Activated naive CD4-positive, alpha-beta T cell treated with anti-CD3 and anti-CD28 coated beads, Interleukin-2, amount 50 U/mL, for 72 hours (primary cell): Measurements from ENCODE around the gene HS3ST1. TPM values are rescaled to one million over a fixed set of nuclear protein-coding genes. Genes with fewer than 3 reads are reported as not detected.
A peak's percentile ranks its signal among the peaks of the same experiment; 100 is the strongest.

ENCODE experiments used
- ATAC-seq, 2 donors: fragments of 150-1000 bp; cut with Tn5 transposase; 2 replicates each; pipeline ENCODE4 v1.10.0; 2021; ENCODE audit warnings: mild to moderate bottlenecking in 2 of 2, moderate library complexity in 2 of 2
- DNase-seq, 2 donors: peaks; one replicate each; pipeline ENCODE4 v3.0.0; 2021 to 2022; ENCODE audit warnings: low spot score in 2 of 2
- H3K27ac Mint-ChIP-seq, 2 donors: one replicate each; pipeline ENCODE4 v1.8.0; 2022; ENCODE audit warnings: mild to moderate bottlenecking in 2 of 2, mixed read lengths in 2 of 2
- H3K36me3 Mint-ChIP-seq, 2 donors: one replicate each; pipeline ENCODE4 v1.8.0; 2022; ENCODE audit warnings: mixed read lengths in 2 of 2
- H3K9me3 Mint-ChIP-seq, 2 donors: one replicate each; pipeline ENCODE4 v1.8.0; 2022; ENCODE audit warnings: mixed read lengths in 2 of 2
- total RNA-seq, 2 donors: library from RNA; stranded (reverse); gene quantifications; one replicate each; pipeline ENCODE4 v1.2.3, GENCODE V29; 2022

Gene HS3ST1
- not detected for total RNA-seq

- Mint-ChIP-seq H3K27ac (no peak within 1 kb of the TSS), H3K36me3 (no peaks in the 10 kb centered on the region), H3K9me3 (no peaks in the 10 kb centered on the region)
- peak; percentile 54 to 58 for ATAC-seq
- no peak for DNase-seq
These were observed at the start of gene HS3ST1 for GRCh38 chr4:11428231-11428898. Gene HS3ST1 (minus strand): TSS chr4:11428894. CDS start chr4:11400005, 28,889 bp downstream.

DNA sequence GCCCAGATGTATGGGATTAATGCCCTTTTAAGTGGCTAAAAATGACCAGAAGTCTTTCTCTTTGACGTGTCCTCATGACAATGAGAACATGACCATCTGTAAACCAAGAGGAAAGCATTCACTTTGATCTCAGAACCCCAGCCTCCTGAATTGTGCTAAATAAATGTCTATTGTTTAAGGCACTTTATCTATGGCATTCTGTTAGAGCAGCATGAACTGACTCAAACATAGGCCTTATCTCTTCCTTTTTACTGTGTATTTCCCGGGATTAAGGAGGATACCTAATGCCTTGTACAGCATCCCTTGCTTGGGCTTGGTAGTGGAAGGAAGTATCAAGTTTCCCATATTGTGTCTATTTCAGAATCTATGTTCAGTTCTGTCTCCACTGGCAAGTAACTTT lies 47.2 kb upstream of the HS3ST1 start:
- ATAC-seq (no peak), DNase-seq (no peak)
- Mint-ChIP-seq H3K36me3 (peaks cover 0 to 6% of the 10 kb centered on the region in 2 donors), H3K27ac (no peak overlapping the region), H3K9me3 (peaks cover 9 to 17% of the 10 kb centered on the region in 2 donors)

GRCh38 chr4:11474146-11474545 lies 45.5 kb upstream of the HS3ST1 start:
- DNase-seq = no peak
- H3K9me3 Mint-ChIP-seq = peaks cover 9 to 17% of the 10 kb centered on the region in 2 donors
- no peak overlapping the region for H3K27ac Mint-ChIP-seq
- ATAC-seq = no peak
- H3K36me3 Mint-ChIP-seq = peaks cover 0 to 6% of the 10 kb centered on the region in 2 donors

GRCh38 chr4:11472535-11472934 lies 43.8 kb upstream of the HS3ST1 start:
- no peak for ATAC-seq
- no peak for DNase-seq
- H3K36me3 Mint-ChIP-seq = peaks cover 0 to 4% of the 10 kb centered on the region in 2 donors
- peaks cover 9 to 13% of the 10 kb centered on the region in 2 donors for H3K9me3 Mint-ChIP-seq
- peak overlapping the region in 1 of 2 donors; percentile 15 for H3K27ac Mint-ChIP-seq

DNA sequence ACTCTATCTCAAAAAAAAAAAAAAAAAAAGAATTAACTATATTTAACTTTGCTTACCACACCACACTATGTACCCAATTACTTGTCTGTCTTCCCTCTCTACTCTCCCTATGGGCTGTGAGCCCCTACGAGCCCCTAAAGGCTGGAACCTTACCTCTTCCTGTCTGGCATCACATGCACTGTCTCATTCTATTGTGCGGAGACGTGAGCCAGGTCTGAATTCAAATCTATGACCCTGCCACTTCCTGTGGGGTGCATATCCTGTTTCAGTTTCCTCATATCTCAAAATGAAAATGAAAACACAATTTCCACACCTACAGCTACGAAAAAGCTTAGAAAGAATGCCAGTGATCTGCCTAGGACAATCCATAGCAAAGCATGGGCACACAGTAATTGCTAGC lies 42.9 kb upstream of the HS3ST1 start:
- Mint-ChIP-seq H3K36me3 (no peaks in the 10 kb centered on the region), H3K27ac (peak overlapping the region; percentile 74 to 92), H3K9me3 (peaks cover 4 to 5% of the 10 kb centered on the region in 2 donors)
- ATAC-seq (peak; percentile 90 to 99), DNase-seq (peak; percentile 21 to 57)

DNA sequence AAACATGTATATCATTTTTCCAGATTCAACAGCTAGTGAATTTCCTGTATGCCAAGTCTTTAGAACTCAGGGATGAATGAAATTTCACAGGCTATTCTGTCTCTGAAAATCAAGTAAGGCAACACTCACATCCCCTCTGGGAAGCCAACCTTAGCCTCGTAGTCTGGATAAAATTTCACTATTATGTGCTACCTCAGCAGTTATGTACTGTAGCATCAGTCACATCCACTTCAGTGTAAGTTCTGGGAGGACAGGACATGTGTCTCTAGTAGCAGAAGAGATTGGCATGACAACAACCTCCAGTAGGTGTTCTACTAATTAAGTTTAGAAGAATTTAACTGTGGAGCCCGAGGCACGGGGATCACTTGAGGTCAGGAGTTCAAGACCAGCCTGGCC lies 42.4 kb upstream of the HS3ST1 start:
- Mint-ChIP-seq H3K36me3 (no peaks in the 10 kb centered on the region), H3K27ac (peak overlapping the region in 1 of 2 donors; percentile 74), H3K9me3 (peaks cover 4 to 5% of the 10 kb centered on the region in 2 donors)
- no peak for ATAC-seq
- DNase-seq = no peak

DNA sequence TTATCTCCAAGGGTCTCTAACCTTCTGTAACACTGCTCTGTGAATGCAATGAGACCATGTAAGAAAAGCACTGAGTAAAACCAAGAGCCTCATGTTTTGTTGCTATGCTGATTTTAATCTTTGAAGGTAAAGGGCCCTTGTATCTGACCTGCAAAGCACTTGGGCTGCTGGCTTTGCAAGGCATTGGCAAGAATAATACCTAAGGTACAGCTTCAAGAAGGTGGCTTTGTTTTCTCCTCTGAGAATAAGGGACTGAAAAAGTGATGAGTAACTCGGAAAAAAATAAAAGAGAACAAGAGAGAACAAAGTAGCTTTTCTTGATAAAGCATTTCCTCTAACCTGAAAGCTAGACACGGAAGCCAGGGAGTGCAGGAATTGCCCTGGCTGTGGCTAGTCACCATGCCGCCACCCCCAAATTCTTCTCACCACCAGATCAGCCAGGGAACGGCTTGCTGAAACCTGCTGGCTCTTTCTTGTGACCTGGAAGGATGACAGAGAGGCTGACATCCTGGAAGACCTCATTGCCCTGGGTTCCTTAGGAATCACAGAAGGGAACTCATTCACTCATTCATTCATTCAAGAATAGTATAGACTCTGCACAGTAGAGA lies 41.8 kb upstream of the HS3ST1 start:
- ATAC-seq = peak; percentile 11 to 55
- no peak for DNase-seq
- peak overlapping the region in 1 of 2 donors; percentile 44 for H3K27ac Mint-ChIP-seq

GRCh38 chr4:11469650-11470437 lies 41.1 kb upstream of the HS3ST1 start:
- peaks cover 4 to 5% of the 10 kb centered on the region in 2 donors for H3K9me3 Mint-ChIP-seq
- ATAC-seq = peak in 1 of 2 donors; percentile 4
- H3K27ac Mint-ChIP-seq = no peak overlapping the region
- no peak for DNase-seq
- H3K36me3 Mint-ChIP-seq = no peaks in the 10 kb centered on the region

More for the DNA sequence above, 41.8 kb upstream of the HS3ST1 start:
- Mint-ChIP-seq H3K36me3 (no peaks in the 10 kb centered on the region), H3K9me3 (peaks cover 4 to 5% of the 10 kb centered on the region in 2 donors)

GRCh38 chr4:11468901-11469300 lies 40.2 kb upstream of the HS3ST1 start:
- no peak for ATAC-seq

GRCh38 chr4:11467931-11468330 lies 39.2 kb upstream of the HS3ST1 start:
- DNase-seq = no peak
- H3K27ac Mint-ChIP-seq = no peak overlapping the region
- peak in 1 of 2 donors; percentile 25 for ATAC-seq
- peaks cover 4 to 5% of the 10 kb centered on the region in 2 donors for H3K9me3 Mint-ChIP-seq
- no peaks in the 10 kb centered on the region for H3K36me3 Mint-ChIP-seq

More at GRCh38 chr4:11468901-11469300, 40.2 kb upstream of the HS3ST1 start:
- Mint-ChIP-seq H3K9me3 (peaks cover 4 to 5% of the 10 kb centered on the region in 2 donors), H3K36me3 (no peaks in the 10 kb centered on the region), H3K27ac (no peak overlapping the region)
- no peak for DNase-seq

GRCh38 chr4:11463707-11464106 lies 35.0 kb upstream of the HS3ST1 start:
- Mint-ChIP-seq H3K36me3 (peaks cover 0 to 23% of the 10 kb centered on the region in 2 donors), H3K27ac (no peak overlapping the region), H3K9me3 (peaks cover 16 to 19% of the 10 kb centered on the region in 2 donors)
- DNase-seq = no peak
- no peak for ATAC-seq

GRCh38 chr4:11456401-11456800 lies 27.7 kb upstream of the HS3ST1 start:
- DNase-seq = no peak
- H3K27ac Mint-ChIP-seq = no peak overlapping the region
- no peak for ATAC-seq
- peaks cover 0 to 28% of the 10 kb centered on the region in 2 donors for H3K36me3 Mint-ChIP-seq
- H3K9me3 Mint-ChIP-seq = peaks cover 17 to 18% of the 10 kb centered on the region in 2 donors

GRCh38 chr4:11455201-11455835 lies 26.6 kb upstream of the HS3ST1 start:
- ATAC-seq = no peak
- H3K9me3 Mint-ChIP-seq = peaks cover 11 to 15% of the 10 kb centered on the region in 2 donors
- DNase-seq = no peak
- H3K27ac Mint-ChIP-seq = no peak overlapping the region
- H3K36me3 Mint-ChIP-seq = peaks cover 0 to 22% of the 10 kb centered on the region in 2 donors

GRCh38 chr4:11451716-11452115 lies 23.0 kb upstream of the HS3ST1 start:
- Mint-ChIP-seq H3K9me3 (peaks cover 4 to 5% of the 10 kb centered on the region in 2 donors), H3K27ac (no peak overlapping the region), H3K36me3 (peaks cover 0 to 4% of the 10 kb centered on the region in 2 donors)
- ATAC-seq (no peak), DNase-seq (no peak)

GRCh38 chr4:11446155-11446811 lies 17.6 kb upstream of the HS3ST1 start:
- no peaks in the 10 kb centered on the region for H3K36me3 Mint-ChIP-seq
- no peak overlapping the region for H3K27ac Mint-ChIP-seq
- DNase-seq (no peak), ATAC-seq (no peak)
- no peaks in the 10 kb centered on the region for H3K9me3 Mint-ChIP-seq

GRCh38 chr4:11441194-11441556 lies 12.5 kb upstream of the HS3ST1 start:
- Mint-ChIP-seq H3K27ac (no peak overlapping the region), H3K9me3 (no peaks in the 10 kb centered on the region), H3K36me3 (no peaks in the 10 kb centered on the region)
- ATAC-seq (peak in 1 of 2 donors; percentile 69), DNase-seq (no peak)
